GM19372 (cell line): ENCODE data around the gene DMXL1.

Experiments used
- ATAC-seq: cut with Tn5 transposase; IDR thresholded peaks from one replicate; pipeline ENCODE4 v1.9.1; 2021; ENCODE audit warnings: mild to moderate bottlenecking, low read depth, moderate library complexity; ENCODE audit not compliant: unreplicated experiment

DMXL1 gene

DNA sequence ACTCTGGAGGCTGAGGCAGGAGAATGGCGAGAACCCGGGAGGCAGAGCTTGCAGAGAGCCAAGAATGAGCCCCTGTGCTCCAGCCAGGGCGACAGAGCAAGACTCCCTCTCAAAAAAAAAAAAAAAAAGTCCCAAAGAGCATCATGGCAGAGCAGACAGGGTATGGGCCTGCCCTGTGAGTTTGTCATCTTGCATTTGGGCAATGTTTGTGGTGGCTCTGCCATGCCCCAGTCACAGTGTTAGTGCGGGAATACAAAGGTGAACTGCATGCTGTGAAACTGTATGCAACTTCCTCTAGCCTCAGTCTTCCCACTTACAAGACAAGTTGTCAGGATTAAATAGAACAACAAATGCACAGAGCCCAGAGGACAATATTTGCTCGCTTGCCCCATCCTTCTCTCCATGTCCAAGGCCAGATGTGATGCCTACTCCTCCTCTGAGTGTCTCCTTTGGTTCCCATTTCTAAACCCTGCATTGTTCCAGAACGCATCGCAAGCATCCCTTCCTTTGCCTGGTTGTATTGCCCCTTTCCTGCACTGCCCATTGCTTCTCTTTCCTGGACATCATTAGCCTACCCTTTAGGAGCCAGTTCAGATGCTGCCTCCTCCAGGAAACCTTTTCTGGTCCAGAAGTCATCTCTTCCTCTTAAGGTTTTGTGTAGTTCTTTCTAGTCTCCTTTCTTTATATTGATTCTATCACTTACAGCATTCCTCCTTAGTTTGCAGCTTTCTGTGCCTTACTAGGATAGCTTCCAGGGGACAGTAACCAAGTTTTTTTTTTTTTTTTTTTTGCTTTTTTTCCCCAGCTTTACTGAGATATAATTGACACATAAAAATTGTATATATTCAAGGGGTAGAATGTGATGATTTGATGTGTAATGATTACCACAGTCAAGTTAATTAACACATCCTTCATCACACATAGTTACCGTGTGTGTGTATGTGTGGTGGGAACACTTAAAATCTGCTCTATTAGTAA is 215.9 kb downstream of the DMXL1 start:
- ATAC-seq = no peak

DNA sequence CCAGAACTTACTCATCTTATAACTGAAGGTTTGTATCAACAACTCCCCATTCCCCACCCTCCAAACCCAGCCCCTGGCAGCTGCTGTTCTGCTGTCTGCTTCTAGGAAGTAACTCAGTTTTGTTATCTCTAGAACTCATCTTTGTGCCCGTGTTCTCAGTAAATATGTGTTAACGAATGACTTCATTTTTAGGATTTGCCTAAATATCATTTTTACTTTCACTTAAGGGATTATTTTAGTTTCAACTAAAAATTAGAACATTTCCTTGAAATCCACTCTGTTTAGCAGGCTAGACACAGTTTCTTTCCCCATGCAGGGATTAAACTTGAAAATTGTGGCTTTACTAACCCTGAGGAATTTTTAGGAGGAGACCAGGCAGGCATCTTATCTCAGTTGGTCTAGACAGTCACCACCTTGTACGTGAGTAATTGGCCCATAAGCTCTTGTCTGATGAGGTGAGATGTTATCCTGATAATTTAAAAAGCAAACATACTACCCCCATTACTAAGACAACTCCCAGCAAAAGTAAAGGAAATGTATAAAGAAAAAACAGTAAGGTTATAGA is 216.7 kb downstream of the DMXL1 start:
- ATAC-seq = no peak

DNA sequence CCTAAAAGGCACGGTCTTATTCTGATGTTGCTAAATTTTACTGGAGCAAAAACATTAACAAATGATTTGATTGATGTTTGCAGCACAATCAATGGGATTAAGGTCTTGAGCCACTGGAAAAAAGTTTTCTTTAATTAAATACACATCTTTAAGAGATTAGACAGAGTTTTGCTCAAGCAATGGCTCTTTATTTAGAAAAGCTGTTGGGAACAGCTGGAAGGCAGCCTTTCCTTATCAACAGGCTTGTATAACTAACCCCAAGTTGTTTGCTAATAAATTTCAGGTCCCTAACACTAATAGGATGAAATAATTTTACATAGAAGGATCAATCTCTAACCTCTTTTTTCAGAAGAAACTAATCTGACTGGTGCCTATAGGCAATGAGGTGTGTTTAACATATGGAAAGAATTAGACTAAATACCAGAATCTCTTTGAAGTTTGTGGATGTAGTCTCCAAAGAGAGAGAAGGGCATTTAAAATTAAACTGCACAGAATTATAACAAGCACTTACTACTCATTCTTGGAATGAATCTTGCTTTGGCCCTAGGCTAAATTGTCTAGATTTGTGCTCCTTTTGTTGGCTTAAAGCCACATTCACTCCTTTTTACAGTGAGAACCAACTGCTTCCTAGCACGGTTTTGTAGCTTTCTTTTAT is 217.6 kb downstream of the DMXL1 start:
- ATAC-seq = no peak

DNA sequence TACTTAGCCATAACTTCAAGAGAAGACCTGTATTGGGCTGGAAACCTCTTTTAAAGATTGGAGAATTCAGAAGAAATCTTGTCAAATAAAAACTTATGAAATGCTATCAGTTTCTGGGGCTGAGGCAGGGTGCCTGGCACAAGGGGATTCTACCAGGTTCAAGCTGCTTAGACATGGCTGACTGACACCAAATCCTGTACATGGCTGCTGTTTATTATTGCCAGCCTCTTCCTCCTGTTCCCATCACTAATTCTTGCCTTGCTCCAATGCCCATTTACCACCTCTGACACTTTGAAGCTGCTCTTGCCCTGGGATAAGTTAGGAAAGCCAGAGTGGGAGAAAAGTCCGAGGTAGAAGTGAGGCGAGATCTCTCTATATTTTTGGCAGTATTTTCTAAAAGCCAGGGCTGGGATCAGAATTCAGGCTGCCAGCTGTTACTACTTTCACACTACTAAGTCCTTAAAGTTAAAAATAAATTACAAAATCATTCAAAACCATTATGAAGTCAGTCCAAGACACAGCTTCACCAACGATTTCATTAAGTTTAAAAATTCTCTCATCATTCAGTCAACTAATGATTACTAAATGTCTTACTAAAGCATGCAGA is 218.7 kb downstream of the DMXL1 start:
- no peak for ATAC-seq

DNA sequence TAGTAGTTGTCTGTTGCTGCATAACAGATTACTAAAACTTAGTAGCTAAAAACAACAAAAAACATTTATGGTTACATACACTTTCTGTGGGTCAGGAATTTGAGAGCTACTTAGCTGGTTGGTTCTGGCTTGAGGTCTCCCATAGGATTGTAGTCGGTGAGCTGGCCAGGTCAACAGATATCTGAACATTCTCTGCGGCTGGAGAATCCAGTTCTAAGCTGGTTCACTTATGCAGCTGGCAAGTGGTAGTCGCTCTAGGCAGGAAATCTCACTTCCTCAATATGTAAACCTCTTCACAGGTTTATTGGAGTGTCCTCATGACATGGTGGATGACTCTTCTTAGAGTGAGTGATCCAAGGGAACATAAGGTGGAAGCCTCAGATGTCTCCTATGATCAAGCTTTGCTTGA is 219.3 kb downstream of the DMXL1 start:
- ATAC-seq = peak; percentile 87

DNA sequence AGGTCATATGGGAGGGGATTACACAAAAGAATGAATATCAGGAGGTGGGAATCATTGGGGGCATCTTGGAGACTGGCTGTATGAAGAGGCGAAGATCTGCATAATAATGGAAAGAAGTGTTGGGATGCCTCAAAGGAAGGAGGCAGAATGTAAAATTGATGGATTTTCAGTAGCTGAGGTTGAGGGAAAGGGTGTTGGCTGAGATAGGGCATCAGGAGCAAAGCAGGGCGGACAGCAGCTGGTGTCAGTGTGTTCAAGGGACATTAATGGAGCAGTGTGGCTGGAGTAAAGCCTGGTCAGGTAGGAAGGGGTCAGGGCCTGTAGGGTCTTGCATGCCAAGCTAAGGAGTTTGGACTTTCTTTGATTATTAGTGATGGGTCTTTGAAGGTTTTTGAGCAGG is 219.7 kb downstream of the DMXL1 start:
- ATAC-seq = no peak

DNA sequence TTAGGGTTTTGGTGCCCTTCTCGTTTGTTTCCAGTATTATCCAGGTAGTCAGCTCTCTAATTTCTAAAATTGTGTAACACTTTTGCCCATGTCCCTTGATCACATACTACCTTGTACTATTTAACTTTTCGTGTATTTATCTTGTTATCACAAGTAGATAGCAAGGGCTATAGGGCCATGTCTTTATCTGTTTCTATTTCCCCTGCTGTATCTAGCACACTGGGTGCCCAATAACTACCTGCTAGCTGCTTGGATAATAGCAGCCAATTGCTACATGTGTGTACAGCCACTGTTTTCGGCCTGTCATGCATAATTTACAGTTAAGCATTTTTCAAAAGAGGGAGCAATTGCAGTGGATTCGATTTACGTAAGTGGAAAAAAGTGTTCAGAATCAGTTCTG is 220.2 kb downstream of the DMXL1 start:
- ATAC-seq = no peak

DNA sequence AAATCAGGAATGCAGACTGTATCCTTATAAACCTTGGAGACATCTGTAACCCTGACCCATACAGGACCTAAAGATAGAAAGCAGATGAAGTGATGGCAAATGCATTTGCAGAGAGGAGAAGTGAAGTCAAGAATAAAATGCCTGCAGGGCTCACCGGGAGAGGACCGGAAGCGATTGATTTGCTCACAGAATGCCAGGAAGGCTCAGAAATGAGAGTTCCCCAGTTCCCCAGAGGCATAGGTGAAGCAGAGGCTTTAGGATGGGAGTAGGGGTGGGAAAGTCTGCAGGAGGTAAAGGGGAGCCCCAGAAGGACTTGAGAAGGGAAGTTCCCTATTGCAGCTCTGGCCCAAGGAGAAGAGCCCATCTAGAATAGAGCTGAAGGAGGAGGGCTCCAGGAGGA is 221.0 kb downstream of the DMXL1 start:
- no peak for ATAC-seq

DNA sequence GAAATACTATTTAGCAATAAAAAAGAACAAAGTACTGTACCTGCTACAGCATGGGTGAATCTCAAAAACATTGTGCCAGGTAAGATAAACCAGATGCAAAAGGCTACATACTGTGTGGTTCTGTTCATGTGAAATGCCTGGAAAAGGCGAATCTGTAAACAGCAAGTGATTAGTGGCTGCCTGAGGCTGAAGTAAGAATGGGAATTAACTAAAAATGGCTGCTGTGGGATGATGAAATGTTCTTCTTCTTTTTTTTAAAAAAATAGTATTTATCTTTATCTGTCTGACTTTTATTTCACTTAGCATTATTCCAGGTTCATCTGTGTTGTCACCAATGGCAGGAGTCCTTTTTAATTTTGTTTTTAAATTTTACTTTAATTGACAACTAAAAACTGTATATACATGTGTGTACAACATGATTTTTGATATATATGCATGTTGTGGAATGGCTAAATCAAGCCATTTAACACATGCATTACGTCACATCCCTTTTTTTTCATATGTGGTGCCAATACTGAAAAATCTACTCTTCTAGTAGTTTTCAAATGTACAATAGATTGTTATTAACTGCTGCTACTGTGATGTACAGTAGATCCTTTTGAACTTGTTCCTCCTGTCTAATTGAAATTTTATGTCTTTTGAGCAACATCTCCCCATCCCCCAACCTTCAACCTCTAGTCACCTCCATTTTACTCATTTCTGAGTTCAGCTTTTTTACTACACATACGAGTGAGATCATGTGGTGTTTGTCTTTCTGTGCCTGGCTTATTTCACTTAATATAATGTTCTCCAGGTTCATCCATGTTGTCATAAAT is 222.0 kb downstream of the DMXL1 start:
- ATAC-seq = no peak

DNA sequence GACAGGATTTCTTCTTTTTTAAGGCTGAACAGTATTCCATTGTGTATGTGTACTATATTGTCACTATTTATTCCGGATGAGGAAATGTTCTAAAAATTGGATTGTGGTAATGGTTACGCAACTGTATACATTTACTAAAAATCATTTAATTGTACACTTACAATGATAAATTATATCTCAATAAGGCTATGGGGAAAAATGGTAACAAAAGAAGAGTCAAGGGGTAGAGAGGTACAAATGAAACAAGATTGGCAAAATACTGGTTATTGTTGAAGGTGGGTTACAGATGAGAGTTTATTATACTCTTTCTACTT is 222.6 kb downstream of the DMXL1 start:
- no peak for ATAC-seq
